Fibroblast of lung (primary cell): Measurements from ENCODE around the gene SORCS2.

Experiments
- CTCF ChIP-seq, 2 donors: IDR thresholded peaks in 1 of 2; conservative IDR thresholded peaks in 1 of 2; 1 replicate in 1 of 2; 2 replicates in 1 of 2; pipeline ENCODE4 v1.5.1; 2011 to 2012; ENCODE audit warnings: low read length in 2 of 2, control low read depth in 1 of 2, inconsistent platforms in 1 of 2, low read depth in 1 of 2, mild to moderate bottlenecking in 1 of 2
- EZH2 ChIP-seq: IDR thresholded peaks from 2 replicates; pipeline ENCODE4 v1.5.1; 2012; ENCODE audit warnings: low read length, control low read depth, mild to moderate bottlenecking; ENCODE audit errors: missing control alignments

- TF ChIP-seq CTCF (conservative IDR thresholded peaks at IDR 0.05 in 1 of 2, IDR thresholded peaks at IDR 0.05 in 1 of 2; ENCODE audit: low read depth in 1 of 2, low read length in 2 of 2) (no peak), EZH2 (no peak)
Measured at GRCh38 chr4:7590899-7591298, 398.6 kb downstream of the SORCS2 start.
